ENCODE results near the gene GOLGA3.

- TF ChIP-seq CTCF (IDR thresholded peaks at IDR 0.05; ENCODE audit: low read depth, low read length) (no peak), EZH2phosphoT487 (IDR thresholded peaks at IDR 0.05; ENCODE audit: low read depth) (no peak)
Observed at GRCh38 chr12:132781938-132782337, 46.7 kb downstream of the GOLGA3 start.

Data from OCI-LY3 (cell line).